Measurements from ENCODE around the gene CACNA2D1.

The CACNA2D1 gene

DNA sequence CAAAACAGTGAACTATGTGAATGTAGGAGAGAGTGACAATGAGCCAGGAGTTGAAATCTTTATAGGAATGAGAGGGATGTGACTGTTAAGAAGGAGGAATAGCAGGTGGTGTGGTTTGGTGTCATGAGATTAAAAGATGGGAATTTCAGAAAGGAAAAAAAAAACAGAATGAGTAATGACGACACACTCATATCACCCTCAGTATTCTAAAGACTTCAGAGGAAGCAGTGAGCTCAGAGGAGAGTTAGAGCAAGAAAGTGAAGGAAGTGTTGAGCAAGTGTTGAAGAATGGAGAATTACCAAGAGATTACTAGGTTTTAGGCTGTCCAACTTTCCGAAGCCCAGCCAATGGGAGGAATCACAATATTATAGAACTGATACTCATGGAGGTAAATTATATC, 453.2 kb downstream of the CACNA2D1 start:
- DNase-seq (ENCODE audit: low read depth, low spot score), result no peak

DNA sequence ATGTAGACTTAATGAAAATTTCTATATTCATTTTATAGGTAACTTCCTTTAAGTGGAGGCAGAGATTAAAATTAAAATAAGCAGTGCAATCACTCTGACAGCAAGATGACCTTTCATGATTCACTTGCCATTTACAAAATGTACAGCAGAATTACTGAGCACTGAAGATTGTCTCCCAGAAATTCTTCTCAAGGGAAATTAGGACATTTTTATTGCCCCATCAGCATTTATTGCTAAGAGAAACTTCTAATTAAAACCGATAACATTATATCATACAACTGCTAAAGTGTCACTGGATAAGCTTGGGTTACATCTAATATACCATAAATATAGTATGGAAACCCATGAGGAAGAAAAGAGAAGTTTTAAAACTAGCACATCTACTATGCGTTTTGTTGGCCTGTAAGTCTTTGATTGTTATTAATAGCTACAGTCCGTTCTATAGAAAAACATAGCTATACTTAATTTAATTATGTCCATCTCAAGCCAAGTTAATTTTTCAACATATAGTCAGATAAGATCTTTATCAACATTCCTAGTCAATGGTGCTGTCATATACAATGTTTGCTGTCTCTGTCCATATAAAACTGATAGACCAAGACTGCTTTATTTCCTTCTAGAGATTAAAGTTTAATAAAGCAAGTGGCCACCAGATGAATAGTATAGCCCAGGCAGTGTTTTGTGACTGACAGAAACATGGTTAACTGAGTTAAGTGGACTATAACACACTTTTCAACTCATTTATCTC, 456.7 kb downstream of the CACNA2D1 start:
- DNase-seq (ENCODE audit: low read depth, low spot score), result no peak

DNA sequence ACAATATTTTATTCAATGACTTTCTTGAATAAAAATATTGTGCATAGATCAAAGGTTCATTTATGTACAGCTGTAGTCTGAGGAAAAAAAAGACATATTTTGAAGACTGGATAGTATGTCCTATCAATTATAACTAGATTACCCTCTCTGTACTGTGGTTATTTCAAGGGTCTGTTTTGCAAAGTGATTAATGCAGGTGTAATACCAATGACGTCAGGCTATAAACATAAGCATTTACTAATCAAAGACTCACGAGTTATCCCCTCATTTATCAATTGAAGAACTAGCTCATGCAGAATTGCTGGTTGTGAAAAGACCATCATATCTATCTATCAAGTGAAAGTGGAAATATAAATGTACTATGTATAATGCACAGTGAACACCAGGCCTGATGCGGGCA, 460.2 kb downstream of the CACNA2D1 start:
- no peak for DNase-seq (ENCODE audit: low read depth, low spot score)

DNA sequence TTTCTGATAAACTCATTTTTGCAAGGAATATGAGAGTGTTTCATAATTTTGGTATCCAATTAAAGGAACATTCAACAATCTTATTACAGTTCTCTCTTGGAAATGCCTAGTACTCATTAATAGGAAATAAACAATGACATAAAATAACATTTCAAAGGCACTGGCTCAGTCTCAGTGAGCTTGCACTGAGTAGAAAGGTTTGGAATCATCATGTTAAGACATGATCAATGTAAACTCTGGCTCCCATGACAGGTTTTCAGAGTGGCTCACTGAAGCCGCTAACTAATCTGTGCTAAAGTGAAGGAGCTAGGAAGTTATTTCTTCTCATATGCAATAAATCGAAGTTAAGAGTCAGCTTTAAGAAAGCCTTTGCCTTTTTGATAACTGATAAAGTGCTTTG, 470.5 kb downstream of the CACNA2D1 start:
- DNase-seq (ENCODE audit: low read depth, low spot score), result no peak

DNA sequence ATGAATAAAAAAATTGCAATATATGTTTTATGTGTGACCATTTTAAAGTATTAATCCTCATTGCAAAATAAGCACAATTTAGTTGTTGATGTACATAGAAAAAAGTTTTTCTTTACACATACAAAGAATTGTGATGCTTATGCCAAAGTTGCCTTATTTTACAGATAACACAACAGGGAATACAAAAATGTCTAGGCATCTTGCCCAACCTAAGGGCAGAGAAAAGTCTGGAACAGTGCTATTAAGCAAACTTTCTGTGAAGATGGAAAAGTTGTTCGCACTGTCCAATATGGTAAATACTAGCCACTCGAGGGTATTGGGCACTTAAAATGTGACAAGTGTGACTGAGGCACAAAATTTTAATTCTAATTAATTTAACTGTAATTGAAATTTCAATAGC, 483.6 kb downstream of the CACNA2D1 start:
- DNase-seq (ENCODE audit: low read depth, low spot score), result no peak

DNA sequence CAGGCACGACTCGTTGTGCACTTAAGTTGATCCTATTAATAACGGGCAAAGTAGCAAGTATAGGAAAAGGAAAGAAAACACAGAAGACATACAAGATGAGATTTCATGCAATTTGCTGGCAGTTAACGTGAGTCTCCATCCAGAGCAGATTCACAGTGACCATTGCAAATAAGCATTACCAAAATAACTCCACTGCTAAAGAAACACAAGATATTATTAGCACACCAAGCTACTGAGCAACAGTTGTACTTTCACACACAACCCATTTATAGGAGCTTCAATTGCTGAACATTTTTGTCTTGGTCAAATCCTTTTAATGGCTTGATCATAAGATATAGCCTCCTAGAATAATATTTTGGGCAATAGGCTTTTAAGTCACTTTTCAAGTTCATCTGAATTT, 486.1 kb downstream of the CACNA2D1 start:
- no peak for DNase-seq (ENCODE audit: low read depth, low spot score)

DNA sequence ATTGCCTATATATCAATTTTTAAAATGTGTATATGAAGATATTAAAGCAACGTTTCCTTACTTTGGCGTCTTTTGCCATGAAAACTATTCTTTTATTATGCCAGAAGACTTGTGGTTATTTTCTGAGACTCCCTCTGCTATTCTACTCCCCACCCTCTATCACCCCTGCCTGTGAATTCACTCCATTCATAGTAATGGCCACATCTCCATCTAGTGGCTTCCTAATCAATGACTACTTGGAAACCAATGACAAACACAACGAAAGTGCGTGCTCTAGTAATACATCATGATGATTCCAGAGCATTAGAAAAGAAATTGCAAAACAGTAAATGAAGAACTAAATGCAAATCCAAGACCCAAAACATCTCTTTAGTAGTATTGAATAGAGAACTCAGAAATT, 487.1 kb downstream of the CACNA2D1 start:
- DNase-seq (ENCODE audit: low read depth, low spot score), result no peak

DNA sequence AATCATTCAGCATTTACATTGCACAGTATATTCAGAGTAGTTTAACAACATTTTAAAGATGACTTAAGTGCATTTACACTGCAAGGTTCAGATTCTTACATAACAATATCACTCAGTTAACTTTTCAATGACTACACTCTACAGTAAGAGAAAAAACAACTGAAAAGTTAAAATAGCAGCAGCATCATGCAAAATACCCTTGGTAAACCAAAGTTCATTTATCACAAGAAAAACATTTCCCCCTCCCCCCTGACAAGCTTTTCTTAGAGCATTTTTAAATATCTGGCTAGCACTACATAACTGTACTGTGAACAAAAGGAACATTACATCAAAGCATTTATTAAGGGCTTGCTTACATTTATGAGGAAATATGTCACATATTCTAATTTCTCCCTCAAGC, 494.3 kb downstream of the CACNA2D1 start:
- DNase-seq (ENCODE audit: low read depth, low spot score), result no peak

DNA sequence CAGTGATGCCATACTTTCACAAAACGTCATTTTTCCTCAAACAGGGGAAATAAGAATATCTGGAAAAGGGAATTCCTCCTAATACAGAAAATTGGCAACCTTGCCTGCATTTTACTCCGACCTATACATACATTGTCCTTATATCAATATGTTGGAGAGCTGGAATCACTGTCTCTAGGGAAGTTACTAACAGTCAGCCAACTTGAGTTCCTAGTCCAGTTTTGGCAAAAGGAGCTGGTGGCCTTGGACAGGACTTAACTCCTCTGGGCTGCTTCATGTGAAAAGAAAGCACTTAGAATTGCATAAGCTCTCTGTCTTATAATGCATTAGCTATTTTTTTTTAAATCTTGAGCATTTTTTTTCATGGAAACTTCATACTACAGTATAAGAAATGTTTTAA, 499.5 kb downstream of the CACNA2D1 start:
- DNase-seq (ENCODE audit: low read depth, low spot score), result no peak

DNA sequence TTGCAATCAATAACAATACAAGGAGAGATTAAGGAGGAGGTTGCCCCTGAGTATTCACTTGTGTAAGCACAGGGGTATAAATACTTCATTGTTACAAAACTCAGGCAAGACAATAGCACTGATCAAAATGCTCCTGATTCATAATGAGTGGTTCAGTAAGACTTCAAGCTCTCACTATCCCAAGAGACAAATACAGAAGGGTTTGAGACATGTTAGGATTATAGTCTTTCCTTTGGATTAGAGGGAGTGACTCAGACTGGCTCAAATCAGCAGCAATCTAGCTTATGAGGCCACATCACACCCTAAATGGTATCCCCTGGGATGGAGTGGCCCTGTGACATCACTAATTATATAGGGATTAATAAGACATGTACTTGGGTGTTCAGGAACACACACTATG, 506.5 kb downstream of the CACNA2D1 start:
- no peak for DNase-seq (ENCODE audit: low read depth, low spot score)

DNA sequence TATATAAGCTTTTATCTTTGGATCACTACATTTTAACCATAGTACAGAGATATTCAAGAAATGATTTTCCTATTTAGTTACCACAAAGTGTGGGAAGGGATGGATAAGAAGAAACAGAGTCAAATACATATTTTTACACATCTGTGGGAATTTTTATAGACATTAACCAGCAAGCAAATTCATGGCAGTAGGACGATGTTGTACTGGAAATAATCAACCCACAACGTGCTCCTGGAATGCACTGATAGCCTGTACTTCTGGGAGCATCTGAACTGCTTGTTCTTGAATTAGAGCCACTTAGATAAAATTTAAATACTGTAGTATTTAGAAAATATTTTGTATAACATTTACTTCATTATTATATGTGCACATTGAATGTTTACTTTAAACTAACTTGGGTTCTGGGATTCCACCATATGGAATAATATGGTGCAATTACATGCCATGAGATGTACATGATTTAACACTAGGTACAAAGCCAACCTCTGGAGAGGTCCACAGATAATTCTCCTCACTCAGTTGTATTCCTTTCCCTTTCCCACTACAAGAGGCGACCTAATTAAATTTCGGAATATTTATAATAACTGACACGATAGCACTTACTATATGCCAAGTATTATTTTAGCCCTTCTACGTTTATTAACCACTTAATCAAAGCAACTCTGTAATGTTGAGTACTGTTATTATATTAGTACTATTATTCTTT, 508.8 kb downstream of the CACNA2D1 start:
- no peak for DNase-seq (ENCODE audit: low read depth, low spot score)

DNA sequence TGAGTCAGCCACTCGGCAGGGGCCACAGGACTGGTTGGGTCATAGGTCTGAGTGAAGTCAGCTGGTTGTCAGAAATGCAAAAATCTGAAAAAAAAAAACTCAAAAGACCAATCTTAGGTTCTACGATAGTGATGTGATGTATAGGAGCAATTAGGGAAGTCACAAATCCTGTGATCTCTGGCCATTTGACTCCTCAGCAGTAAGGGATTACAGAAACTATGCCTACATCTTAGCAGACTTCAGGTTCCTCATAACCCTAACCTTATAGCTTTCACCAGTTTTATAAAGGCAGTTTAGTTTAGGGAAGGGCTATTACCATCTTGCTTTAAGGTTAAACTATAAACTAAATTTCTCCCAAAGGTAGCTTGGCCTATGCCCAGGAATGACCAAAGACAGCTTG, 510.6 kb downstream of the CACNA2D1 start:
- no peak for DNase-seq (ENCODE audit: low read depth, low spot score)

DNA sequence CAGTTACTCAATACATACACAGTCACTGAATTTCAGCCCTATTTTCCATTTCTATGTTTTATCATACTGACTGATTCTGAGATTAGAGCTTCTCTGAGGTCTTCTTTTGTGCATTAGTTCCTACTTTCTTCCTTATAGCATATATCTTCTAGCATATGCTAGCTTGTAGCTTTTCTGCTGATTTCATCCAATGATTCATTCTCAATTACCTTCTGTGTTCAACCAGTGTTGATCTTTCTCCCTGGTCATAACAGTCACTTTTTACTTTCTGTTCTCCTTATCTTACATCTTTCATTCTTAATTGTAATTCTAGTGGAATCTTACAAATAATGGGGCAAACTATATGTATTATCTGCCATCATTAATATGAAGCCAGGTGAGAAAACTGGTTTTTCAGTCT, 514.2 kb downstream of the CACNA2D1 start:
- no peak for DNase-seq (ENCODE audit: low read depth, low spot score)

DNA sequence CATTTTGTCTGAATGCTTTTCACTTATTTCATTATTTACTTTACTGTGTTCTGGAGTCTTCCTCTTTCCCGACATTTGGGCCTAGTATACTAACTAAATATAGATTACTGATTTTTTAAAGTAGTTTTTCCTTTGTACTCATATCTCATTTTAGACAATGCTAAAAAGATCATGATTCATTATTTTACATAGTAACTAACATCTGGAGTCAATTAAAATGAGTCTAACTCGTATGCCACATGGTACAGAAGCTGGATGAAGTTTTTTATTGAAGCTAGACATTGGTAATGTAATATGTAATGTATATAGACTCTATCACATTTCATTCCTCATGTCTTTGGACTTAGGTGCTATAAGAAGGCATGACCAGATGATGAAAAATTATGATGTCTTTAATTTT, 517.4 kb downstream of the CACNA2D1 start:
- no peak for DNase-seq (ENCODE audit: low read depth, low spot score)

DNA sequence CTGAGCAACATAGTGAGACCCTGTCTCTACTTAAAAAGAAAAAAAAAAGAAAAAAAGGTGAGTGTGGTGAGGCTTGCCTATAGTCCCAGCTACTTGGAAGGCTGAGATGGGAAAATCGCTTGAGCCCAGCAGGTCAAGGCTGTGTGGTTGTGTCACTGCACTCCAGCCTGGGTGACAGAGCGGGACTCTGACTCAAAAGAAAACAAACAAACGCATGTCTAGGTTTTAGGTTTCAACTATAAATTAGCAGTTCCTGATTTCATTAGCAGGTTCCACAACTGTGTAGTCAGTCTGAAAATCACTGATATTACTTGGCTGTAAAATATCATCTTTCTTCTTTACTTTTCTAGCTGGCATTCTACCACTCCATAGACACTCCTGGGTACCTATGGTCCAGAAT, 518.0 kb downstream of the CACNA2D1 start:
- DNase-seq (ENCODE audit: low read depth, low spot score), result no peak

DNA sequence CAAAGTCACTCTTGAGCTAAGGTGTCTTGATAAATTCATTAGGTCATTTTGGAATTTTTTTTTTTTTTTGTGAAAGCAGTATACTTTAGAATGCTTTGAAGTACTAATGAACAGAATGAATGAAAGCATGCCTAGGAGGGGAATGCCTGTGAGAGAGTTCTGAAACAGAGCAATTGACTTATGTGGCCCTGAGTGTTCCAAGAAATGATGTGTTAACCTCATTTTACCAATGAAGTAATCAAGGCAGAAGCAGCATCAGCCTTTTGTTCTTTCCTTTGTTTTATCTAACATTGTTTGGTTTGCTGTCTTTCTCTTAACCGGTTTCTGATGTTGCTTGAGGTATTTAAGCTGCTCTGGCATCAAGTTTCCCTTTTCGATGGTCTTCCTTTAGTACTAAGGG, 519.1 kb downstream of the CACNA2D1 start:
- no peak for DNase-seq (ENCODE audit: low read depth, low spot score)

DNA sequence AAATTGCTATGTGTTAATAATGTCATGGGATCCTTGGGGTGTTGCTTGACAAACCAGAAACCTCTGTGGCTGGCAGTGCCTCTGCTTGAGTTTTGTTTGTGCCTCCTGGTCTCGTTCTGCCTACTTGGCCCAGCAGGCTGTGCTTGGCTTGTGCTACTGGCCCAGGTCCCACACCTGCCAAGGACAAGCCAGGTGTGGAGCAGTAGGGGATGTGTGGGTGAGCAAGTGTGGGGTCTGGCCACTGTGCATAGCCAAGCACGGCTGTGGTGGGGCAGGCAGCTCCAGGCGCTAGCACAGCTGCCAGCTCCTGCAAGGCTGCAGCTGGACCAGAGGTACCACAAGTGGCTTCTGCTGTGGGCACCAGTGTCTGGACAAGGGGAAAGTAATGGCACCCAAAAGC, 524.1 kb downstream of the CACNA2D1 start:
- no peak for DNase-seq (ENCODE audit: low read depth, low spot score)

DNA sequence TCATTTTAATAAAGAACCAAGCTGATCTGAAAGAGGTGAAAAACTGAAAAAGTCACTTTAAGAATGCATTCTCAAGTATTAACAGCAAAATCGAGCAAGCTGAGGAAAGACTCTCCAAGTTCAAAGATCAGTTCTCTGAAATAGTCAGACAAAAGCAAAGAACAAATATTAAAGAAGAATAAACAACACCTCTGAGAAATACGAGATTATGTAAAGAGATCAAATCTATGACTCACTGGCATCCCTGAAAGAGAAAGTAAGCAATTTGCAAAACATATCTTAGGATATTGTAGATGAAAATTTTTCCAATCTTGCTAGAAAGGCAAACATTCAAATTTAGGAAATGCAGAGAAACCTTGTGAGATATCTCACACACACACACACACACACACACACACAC, 535.4 kb downstream of the CACNA2D1 start:
- DNase-seq (ENCODE audit: low read depth, low spot score), result no peak

DNA sequence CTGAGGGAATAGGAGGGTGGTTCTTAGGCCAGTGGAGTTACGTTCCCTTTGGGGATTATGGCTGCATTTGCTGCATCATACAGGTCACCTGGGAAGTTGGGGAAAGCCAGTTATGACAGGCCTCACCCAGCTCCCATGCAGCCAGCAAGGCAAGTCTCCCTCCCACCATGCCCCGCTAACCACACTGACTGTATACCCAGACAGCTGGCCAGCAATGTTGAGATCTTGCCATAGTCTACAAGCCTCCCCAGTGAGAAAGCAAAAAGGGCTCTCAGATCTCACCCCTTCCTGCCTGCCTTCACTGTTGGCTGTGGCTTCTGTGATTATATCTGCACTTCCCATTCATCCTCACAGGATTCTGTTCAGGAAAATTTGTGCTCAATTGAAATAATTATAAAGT, 540.5 kb downstream of the CACNA2D1 start:
- no peak for DNase-seq (ENCODE audit: low read depth, low spot score)

DNA sequence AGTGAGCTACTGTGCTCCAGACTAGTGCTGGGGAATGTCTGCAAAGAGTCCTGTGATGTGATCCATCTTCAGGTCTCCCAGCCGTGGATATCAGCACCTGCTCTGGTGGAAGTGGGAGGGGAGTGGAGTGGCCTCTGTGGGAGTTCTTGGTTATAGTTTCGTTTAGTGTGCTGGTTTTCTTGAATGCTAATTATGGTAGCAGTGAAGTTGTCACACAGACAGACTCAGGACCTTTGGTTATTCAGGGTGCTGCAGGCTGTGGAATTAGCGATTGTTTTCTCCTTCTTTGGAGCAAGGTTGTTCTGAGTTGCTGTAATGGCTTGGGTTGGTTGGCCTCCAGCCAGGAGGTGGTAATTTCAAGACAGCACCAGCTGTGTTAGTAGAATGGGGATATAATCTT, 541.0 kb downstream of the CACNA2D1 start:
- no peak for DNase-seq (ENCODE audit: low read depth, low spot score)

Measured in activated CD4-positive, CD25-positive, alpha-beta regulatory T cell treated with anti-CD3 and anti-CD28 coated beads, Interleukin-2, amount 50 U/mL, for 16 hours (primary cell).